Gastrocnemius medialis (tissue), 4 donors: ENCODE measurements around the gene EMC10.

ENCODE experiments used
- POLR2A ChIP-seq, 2 donors: fragments of 450-650 bp; IDR thresholded peaks; one replicate each; pipeline ENCODE4 v1.6.1; 2017; ENCODE audit warnings: antibody characterized with exemption in 2 of 2, mild to moderate bottlenecking in 2 of 2, moderate library complexity in 2 of 2
- TF ChIP-seq, protein P1 (sequence below), 5 experiments: fragments of 450-650 bp in 3 of 5; fragments of 200-600 bp in 2 of 5; sonication (generic) in 2 of 5; IDR thresholded peaks in 4 of 5; conservative IDR thresholded peaks in 1 of 5; 1 replicate in 4 of 5; 2 replicates in 1 of 5; pipeline ENCODE4 v1.5.1; 2016 to 2019; ENCODE audit warnings: antibody characterized with exemption in 5 of 5, mild to moderate bottlenecking in 3 of 5, moderate library complexity in 3 of 5

DNA sequence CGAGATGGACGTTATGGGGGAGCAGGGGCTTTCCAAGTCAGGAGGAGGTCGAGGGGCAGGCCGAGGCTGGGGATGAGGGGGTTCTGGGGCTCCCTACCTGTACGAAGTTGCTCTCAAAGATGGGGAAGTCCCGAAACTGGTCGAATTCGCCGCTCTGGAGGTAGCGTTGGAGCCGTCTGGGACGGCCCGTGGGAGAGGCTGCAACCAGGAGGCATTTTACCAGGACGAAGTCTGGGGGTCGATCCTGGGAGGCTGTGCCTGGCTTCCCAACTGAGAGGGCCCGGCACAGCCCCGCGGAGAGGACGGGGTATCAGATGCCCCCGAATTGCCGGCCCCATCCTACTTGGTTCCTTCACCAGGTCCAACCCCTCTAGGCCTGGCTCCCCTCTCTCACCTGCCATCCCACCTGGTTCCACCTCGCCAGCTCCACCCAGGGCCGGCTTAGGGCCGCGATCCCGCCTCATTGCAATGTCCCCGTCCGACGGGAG is 527 bp upstream of the EMC10 start:
- TF ChIP-seq, protein P1, sequence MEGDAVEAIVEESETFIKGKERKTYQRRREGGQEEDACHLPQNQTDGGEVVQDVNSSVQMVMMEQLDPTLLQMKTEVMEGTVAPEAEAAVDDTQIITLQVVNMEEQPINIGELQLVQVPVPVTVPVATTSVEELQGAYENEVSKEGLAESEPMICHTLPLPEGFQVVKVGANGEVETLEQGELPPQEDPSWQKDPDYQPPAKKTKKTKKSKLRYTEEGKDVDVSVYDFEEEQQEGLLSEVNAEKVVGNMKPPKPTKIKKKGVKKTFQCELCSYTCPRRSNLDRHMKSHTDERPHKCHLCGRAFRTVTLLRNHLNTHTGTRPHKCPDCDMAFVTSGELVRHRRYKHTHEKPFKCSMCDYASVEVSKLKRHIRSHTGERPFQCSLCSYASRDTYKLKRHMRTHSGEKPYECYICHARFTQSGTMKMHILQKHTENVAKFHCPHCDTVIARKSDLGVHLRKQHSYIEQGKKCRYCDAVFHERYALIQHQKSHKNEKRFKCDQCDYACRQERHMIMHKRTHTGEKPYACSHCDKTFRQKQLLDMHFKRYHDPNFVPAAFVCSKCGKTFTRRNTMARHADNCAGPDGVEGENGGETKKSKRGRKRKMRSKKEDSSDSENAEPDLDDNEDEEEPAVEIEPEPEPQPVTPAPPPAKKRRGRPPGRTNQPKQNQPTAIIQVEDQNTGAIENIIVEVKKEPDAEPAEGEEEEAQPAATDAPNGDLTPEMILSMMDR (IDR thresholded peaks at IDR 0.05 in 4 of 5, conservative IDR thresholded peaks at IDR 0.05 in 1 of 5) = no peak
- no peak for TF ChIP-seq POLR2A (IDR thresholded peaks at IDR 0.05)
